Mesothelial cell of epicardium (in vitro differentiated cells): Measurements from ENCODE around the gene TMEM114. TPM values are rescaled to one million over a fixed set of nuclear protein-coding genes. Genes with fewer than 3 reads are reported as not detected.

Experiments
- DNase-seq, 2 experiments: peaks; one replicate each; pipeline ENCODE4 v3.0.0; 2021; ENCODE audit warnings: low spot score in 2 of 2; ENCODE audit not compliant: unreplicated experiment in 2 of 2
- H3K27ac Mint-ChIP-seq: 2 replicates; pipeline ENCODE4 v1.8.0; 2021; ENCODE audit warnings: mixed read lengths
- H3K27me3 Mint-ChIP-seq: 2 replicates; pipeline ENCODE4 v1.8.0; 2021; ENCODE audit warnings: low read depth, mixed read lengths
- H3K36me3 Mint-ChIP-seq: 2 replicates; pipeline ENCODE4 v1.8.0; 2021; ENCODE audit warnings: mixed read lengths
- H3K4me1 Mint-ChIP-seq: 2 replicates; pipeline ENCODE4 v1.8.0; 2021; ENCODE audit warnings: mixed read lengths
- H3K4me3 Mint-ChIP-seq: 2 replicates; pipeline ENCODE4 v1.8.0; 2021; ENCODE audit warnings: mild to moderate bottlenecking, moderate library complexity, mixed read lengths
- H3K9me3 Mint-ChIP-seq: 2 replicates; pipeline ENCODE4 v1.8.0; 2021; ENCODE audit warnings: mixed read lengths
- total RNA-seq: library from RNA; stranded (reverse); gene quantifications from 3 replicates; pipeline ENCODE4 v1.2.1, GENCODE V29; 2021
- TF ChIP-seq, protein P1 (sequence below): fragments of 200-600 bp; sonication (generic); IDR thresholded peaks from one replicate; pipeline ENCODE4 v1.5.0; 2021; ENCODE audit warnings: antibody characterized with exemption; ENCODE audit not compliant: unreplicated experiment

Gene TMEM114
- total RNA-seq, 1 donor from 2014 or later = not detected

DNA sequence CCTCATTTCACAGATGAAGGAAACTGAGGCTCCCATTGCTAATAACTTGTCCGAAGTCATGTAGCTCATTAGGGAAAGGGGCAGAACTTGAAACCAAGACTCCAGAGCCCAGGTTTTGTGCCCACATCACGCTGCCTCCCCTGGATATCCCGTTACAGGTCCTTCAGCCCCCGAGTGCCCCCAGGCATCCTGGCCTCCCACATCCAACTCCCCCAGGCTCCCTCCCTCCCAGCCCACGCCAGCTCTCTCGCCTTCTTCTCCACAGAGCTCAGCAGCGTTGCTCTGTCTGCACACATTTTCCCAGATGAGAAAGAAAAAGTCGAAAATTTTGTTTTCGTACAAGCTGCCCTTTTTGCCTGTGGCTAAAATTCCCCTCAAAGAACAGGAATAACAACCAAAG lies 16.9 kb upstream of the TMEM114 start:
- H3K36me3 Mint-ChIP-seq = no peaks in the 10 kb centered on the region
- no peaks in the 10 kb centered on the region for H3K9me3 Mint-ChIP-seq
- no peak overlapping the region for H3K27ac Mint-ChIP-seq
- H3K4me1 Mint-ChIP-seq = no peaks in the 10 kb centered on the region
- H3K4me3 Mint-ChIP-seq = no peak overlapping the region
- H3K27me3 Mint-ChIP-seq = peaks cover 59% of the 10 kb centered on the region
- no peak for DNase-seq
- TF ChIP-seq, protein P1, sequence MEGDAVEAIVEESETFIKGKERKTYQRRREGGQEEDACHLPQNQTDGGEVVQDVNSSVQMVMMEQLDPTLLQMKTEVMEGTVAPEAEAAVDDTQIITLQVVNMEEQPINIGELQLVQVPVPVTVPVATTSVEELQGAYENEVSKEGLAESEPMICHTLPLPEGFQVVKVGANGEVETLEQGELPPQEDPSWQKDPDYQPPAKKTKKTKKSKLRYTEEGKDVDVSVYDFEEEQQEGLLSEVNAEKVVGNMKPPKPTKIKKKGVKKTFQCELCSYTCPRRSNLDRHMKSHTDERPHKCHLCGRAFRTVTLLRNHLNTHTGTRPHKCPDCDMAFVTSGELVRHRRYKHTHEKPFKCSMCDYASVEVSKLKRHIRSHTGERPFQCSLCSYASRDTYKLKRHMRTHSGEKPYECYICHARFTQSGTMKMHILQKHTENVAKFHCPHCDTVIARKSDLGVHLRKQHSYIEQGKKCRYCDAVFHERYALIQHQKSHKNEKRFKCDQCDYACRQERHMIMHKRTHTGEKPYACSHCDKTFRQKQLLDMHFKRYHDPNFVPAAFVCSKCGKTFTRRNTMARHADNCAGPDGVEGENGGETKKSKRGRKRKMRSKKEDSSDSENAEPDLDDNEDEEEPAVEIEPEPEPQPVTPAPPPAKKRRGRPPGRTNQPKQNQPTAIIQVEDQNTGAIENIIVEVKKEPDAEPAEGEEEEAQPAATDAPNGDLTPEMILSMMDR = no peak

DNA sequence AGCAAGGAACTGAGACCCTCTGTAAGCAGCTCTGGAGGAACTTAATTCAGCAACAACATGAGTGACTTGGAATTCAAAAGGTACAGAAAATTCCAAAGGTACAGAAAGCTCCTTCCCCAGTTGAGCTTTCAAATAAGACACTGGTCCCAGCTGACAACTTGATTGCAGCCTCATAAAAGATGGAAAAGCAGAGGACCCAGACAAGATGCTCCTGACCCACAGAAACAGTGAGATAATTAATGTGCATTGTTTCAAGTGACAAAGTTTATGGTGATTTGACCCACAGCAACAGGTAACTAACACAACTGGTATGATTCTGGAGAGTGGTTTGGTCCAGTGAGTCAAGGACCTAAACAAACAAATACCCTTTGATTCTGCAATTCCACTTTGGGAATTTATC lies 15.2 kb upstream of the TMEM114 start:
- TF ChIP-seq, protein P1 = no peak
- DNase-seq = no peak
- Mint-ChIP-seq H3K4me1 (no peaks in the 10 kb centered on the region), H3K36me3 (no peaks in the 10 kb centered on the region), H3K9me3 (peaks cover 4% of the 10 kb centered on the region), H3K27ac (no peak overlapping the region), H3K27me3 (peaks cover 60% of the 10 kb centered on the region), H3K4me3 (no peak overlapping the region)

DNA sequence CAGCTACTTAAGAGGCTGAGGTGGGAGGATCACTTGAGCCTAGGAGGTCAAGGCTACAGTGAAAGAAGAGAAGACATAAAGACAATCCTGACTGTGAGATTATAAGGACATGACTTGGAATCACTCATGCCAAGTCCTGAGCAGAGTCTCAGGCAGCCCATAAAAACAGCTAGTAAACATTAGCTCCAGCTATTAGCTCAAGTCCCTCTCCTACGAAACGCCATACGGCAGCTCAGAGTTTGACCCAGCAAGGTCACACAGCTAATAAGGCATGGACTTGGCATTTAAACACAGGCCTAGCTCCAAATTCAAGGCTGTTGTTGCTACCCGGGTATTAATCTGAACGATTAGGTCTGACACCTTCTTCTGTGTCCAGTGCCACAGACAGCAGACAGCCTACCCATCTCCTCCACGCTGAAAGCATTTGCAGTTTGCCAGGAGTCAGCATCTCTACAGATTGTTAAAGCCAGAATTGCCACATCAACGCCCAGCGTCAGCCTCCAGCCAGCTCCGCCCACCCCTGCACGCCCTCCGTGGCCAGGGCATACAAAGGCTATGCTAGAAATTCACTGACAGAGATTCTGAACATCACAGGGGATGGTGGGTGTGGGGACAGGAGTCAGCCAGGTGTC lies 9.9 kb upstream of the TMEM114 start:
- TF ChIP-seq, protein P1 = no peak

DNA sequence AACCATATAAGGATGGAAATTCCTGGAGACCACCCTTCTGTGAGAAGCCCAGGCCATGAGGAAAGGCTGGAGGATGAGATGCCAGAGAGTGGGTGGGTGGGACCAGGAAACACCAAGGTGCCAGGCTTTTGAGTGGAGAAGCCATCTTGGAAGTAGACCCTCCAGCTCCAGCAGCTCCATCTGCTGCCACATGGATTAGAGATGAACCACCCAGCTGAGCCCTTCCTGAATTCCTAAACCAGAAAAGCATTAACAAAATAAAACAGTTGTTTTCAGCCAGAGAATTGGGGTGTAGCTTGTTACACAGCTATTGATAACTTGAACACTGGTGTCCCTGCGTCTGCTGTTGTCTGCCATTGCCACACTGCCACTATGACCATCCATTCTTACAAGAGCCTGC lies 6.3 kb upstream of the TMEM114 start:
- Mint-ChIP-seq H3K27ac (no peak overlapping the region), H3K4me3 (no peak overlapping the region), H3K27me3 (peaks cover 36% of the 10 kb centered on the region), H3K36me3 (no peaks in the 10 kb centered on the region), H3K4me1 (no peaks in the 10 kb centered on the region), H3K9me3 (peaks cover 10% of the 10 kb centered on the region)
- TF ChIP-seq, protein P1 = no peak
- DNase-seq = no peak

More for the DNA sequence above, 9.9 kb upstream of the TMEM114 start:
- Mint-ChIP-seq H3K27me3 (peaks cover 51% of the 10 kb centered on the region), H3K36me3 (no peaks in the 10 kb centered on the region), H3K4me1 (no peaks in the 10 kb centered on the region), H3K9me3 (peaks cover 14% of the 10 kb centered on the region), H3K27ac (no peak overlapping the region), H3K4me3 (no peak overlapping the region)
- DNase-seq = no peak

DNA sequence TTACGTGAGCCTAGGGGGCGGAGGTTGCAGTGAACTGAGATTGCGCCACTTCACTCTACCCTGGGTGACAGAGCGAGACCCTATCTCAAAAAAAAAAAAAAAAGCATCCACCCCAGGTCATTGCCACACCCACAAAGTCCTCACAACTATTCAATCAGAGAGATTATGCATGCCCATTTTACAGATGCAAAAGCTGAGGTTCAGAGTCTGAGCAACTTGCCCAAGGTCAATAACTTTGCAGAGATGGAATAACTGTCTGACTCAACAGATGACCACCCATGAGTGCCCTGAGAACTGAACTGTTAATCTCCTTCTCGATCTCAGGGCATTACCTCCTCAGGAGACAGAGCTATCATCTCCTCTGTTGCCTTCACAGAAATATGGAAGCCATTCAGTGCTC lies 5.5 kb upstream of the TMEM114 start:
- peaks cover 10% of the 10 kb centered on the region for H3K9me3 Mint-ChIP-seq
- no peaks in the 10 kb centered on the region for H3K36me3 Mint-ChIP-seq
- H3K27me3 Mint-ChIP-seq = peaks cover 32% of the 10 kb centered on the region
- no peaks in the 10 kb centered on the region for H3K4me1 Mint-ChIP-seq
- DNase-seq = no peak
- no peak overlapping the region for H3K4me3 Mint-ChIP-seq
- H3K27ac Mint-ChIP-seq = no peak overlapping the region
- TF ChIP-seq, protein P1 = no peak
